ENCODE data around the gene ACSS1.

DNA sequence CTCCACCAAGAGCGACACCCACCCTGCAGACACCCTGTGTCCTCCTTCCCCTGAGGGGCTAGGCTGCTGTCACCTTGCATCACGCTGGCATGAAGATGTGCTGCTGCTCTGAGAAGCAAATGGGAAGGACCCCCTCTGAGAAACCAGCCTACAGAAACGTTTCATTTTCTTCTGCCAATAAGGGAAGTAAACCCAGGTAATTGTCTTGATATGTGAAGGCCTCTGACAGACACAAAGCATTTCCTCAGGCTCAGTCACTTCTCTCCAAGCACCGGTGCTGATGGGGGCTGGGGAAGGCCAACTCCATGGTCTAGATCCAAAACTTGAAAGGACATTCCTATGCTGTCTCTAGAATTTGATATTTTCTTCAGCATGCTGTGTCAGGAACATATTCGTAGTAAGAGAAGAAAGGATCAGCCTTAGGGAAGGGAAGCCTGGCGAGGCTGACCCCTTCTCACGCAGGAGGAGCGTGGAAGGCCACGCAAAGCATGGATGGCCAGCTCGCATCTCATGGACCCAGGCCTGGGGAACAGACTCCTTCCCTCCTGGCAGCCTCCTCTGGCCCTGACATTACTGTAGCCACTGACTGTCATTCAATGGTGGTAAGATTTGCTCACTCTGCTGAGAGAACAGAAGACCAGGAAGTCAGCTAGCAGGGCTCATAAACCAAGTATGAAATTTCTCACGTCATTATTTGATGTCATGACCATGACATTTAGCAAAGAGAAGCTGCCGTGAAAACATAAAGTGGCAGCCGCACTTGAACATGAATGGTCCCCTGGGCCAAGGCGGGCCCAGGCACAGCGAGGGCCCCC is 20.4 kb downstream of the ACSS1 start:
- TF ChIP-seq, protein P1, sequence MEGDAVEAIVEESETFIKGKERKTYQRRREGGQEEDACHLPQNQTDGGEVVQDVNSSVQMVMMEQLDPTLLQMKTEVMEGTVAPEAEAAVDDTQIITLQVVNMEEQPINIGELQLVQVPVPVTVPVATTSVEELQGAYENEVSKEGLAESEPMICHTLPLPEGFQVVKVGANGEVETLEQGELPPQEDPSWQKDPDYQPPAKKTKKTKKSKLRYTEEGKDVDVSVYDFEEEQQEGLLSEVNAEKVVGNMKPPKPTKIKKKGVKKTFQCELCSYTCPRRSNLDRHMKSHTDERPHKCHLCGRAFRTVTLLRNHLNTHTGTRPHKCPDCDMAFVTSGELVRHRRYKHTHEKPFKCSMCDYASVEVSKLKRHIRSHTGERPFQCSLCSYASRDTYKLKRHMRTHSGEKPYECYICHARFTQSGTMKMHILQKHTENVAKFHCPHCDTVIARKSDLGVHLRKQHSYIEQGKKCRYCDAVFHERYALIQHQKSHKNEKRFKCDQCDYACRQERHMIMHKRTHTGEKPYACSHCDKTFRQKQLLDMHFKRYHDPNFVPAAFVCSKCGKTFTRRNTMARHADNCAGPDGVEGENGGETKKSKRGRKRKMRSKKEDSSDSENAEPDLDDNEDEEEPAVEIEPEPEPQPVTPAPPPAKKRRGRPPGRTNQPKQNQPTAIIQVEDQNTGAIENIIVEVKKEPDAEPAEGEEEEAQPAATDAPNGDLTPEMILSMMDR (conservative IDR thresholded peaks at IDR 0.05) = no peak
- no peak for TF ChIP-seq ZFX (IDR thresholded peaks at IDR 0.05)
